HG02938 (cell line): ENCODE results near the gene CXCR5.
"Not testable (repeated sequence)": the region's sequence is repeated elsewhere in the genome, so short reads cannot be mapped to it uniquely, and the experiment has no call there.

Experiments used
- ATAC-seq: cut with Tn5 transposase; IDR thresholded peaks from one replicate; pipeline ENCODE4 v1.9.1; 2021; ENCODE audit warnings: mild to moderate bottlenecking, moderate library complexity; ENCODE audit not compliant: unreplicated experiment

Gene CXCR5, protein sequence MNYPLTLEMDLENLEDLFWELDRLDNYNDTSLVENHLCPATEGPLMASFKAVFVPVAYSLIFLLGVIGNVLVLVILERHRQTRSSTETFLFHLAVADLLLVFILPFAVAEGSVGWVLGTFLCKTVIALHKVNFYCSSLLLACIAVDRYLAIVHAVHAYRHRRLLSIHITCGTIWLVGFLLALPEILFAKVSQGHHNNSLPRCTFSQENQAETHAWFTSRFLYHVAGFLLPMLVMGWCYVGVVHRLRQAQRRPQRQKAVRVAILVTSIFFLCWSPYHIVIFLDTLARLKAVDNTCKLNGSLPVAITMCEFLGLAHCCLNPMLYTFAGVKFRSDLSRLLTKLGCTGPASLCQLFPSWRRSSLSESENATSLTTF

DNA sequence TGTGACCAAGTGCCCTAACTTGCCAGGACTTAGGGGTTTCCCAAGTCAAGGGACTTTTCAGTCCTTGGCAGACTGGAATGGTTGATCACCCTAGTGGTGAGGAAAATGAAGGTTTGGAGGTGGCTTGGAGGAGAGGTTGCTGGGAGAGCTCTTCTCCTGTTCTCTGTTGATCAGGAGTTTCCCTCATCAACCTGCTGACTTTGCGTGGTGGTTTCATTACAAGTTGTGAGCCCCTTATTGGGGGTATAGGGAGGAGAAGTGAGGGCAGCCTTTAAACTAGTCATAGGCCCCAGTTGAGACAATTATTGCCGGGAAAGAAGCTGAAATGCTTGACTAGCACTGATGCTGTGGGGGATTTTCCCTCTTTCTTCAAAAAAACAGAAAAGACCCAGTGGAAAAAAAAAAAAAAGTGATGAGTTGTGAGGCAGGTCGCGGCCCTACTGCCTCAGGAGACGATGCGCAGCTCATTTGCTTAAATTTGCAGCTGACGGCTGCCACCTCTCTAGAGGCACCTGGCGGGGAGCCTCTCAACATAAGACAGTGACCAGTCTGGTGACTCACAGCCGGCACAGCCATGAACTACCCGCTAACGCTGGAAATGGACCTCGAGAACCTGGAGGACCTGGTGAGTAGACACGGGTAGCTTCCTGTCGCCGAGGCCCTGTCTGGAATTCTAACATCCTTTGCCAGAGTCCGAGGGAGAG, at the start of gene CXCR5:
CXCR5 (plus strand) TSS at position 525 of the 704 bp plus-strand sequence; CDS start at position 575, 50 bp downstream.
- ATAC-seq, result no peak

DNA sequence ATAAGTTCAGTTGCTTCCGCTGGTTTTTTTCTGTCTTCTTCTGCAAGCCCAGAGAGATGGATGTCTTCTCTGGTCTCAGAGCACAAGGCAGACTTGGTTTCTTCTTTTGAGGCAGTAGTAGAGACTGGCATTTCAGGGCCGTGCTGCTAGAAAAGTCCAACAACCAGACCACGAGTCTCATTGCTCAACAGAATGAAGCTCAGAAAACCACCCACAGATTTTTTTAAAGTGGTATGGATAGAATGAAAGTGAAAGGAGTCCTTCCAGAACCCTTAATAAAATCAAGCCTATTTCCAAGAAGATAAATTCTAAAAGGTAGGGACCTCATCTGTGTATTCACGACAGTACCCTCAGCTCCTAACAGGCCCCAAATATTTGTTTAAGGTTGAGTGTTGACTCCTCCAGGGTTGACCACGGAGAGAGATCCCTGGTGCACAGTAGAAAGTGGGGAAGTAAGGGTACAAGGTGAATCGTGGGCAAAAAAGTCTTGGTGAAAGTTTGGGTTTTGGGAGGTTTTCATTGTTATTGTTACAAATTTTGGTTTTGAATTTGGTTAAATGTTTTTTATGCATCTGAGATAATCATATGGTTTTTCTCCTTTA, 49.2 kb upstream of the CXCR5 start:
- ATAC-seq, result no peak

DNA sequence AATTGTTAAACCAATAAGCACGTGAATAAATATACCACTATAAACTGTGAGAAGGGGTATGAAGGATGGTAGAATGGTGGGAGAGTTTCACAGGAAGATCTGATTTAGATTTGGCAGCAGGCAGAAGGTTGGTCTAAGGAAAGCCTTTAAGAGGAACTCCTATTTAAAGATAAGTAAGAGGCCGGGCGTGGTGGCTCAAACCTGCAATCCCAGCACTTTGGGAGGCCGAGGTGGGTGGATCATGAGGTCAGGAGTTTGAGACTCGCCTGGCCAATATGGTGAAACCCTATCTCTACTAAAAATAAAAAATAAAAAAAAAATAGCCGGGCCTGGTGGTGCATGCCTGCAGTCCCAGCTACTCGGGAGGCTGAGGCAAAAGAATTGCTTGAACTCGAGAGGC, 45.8 kb upstream of the CXCR5 start:
- no peak for ATAC-seq

DNA sequence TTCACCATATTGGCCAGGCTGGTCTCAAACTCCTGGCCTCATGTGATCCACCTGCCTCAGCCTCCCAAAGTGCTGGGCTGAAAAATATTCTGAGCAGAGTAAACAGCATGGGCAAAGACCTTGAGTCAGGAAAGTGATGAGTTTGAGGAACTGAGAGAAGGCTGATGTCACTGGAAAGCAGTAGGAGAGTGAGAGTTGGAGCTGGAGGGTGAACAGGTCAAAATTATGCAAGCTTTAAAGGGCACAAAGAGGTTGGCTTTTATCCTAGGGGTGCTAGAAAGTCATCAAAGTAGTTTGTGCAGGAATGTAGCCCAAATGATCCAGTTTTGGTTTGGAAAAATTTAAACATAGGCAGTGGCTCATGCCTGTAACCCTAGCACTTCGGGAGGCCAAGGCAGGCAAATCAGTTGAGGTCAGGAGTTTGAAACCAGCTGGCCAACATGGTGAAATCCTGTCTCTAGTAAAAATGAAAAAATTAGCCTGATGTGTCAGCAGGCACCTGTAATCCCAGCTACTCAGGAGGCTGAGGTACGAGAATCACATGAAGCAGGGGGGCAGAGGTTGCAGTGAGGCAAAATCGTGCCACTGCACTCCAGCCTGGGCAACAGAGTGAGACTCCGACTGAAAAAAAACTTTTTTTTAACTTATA, 44.7 kb upstream of the CXCR5 start:
- ATAC-seq, result peak; percentile 59

DNA sequence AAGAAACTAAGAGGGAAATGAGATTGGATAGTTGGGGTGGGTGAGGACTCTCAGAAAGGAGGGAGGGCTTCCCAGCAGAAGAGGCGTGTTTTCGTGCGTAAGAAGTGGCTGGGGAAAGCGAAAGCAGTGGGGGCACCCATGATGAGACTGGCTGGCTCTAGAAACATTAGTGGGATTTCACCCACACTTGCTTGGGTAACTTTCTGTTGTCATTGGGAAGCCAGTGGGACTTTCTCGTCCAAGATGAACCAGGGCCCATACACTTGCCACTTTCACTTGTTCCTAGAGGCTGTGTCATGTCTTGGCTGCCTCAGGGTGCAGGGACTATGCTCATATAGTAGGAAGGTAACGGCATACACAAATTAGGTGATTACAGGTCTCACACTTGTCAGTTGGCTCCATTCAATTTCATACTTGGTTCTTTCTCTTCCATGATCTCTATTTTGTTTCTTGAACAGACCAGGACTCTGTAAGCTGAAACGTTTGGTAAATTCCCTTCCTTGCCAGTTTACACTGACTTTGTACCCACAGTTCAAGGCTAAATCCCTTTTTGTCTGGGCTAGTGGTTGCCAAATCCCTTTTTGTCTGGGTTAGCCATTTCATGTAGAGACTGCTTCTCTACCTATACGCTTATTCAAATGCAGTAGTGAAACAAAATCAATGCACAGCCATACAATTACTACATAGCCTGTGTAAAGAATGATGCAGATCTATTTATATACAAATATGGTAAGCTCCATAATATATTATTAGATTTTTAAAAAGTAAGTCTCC, 42.0 kb upstream of the CXCR5 start:
- ATAC-seq, result no peak

DNA sequence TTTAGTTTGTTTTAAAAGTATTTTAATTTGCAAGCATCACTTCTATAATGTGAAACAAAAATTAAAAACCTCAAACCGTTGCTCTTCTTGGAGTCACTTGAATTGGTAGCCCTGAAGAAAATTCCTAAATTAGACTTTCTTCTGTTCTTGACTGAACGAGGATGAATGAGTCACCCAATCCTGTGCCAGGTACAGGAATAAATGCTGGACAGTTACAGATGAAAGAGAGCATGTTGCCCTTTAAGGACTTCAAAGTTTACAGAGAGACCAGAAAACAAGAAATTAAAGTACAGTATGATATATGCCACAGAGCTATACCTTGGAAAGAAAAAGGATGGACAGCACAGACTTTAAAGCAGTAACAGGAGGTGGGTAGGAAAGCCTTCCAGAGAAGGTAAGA, 41.3 kb upstream of the CXCR5 start:
- no peak for ATAC-seq

DNA sequence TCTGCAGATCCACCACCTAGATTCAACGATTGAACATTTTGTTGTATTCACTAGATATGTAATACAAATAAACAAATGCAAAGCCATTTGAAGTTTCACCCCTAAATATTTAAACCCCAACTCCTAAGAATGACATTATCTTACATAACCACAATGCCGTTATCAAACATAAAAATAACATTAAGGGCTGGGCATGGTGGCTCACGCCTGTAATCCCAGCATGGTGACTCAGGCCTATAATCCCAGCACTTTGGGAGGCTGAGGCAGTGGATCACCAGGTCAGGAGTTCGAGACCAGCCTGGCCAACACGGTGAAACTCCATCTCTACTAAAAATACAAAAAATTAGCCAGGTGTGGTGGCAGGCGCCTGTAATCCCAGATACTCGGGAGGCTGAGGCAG, 40.8 kb upstream of the CXCR5 start:
- ATAC-seq, result not testable (repeated sequence)

DNA sequence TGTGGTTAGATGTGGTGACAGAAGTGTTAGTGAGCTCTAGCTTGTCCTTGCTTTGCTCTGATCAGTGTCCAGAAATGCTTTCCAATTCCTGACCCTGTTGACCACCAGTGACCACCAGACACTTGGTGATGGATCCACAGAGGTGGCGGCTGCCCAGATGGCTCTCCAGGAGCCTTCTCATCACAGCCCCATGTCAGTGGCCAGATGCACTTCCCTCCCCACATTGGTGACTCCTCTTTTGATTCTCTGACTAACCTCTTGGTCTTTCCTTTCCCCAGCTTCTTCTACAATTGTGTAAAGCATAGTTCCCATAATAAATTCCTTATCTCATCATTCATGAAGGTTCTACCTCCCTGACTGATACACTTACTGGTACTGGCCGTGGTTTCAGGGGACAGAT, 40.1 kb upstream of the CXCR5 start:
- ATAC-seq, result no peak

DNA sequence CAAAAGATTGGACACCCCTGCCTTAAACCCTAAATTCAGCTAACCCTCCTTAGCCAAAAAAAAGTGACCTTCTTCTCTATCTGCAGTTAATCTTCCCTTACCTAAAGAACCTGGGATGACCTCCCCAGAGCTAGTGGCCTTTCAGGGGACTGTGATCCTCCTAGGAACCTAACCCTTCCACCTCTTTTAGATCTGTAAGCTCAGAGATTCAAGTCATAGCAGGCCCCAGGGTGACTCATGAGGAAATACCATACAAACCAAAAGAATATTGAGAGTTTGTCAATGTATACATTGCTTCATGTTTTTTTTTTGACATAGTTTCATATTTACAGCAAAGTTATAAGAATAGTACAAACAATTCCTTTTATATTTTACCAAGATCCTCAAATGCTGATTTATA, 38.3 kb upstream of the CXCR5 start:
- no peak for ATAC-seq

DNA sequence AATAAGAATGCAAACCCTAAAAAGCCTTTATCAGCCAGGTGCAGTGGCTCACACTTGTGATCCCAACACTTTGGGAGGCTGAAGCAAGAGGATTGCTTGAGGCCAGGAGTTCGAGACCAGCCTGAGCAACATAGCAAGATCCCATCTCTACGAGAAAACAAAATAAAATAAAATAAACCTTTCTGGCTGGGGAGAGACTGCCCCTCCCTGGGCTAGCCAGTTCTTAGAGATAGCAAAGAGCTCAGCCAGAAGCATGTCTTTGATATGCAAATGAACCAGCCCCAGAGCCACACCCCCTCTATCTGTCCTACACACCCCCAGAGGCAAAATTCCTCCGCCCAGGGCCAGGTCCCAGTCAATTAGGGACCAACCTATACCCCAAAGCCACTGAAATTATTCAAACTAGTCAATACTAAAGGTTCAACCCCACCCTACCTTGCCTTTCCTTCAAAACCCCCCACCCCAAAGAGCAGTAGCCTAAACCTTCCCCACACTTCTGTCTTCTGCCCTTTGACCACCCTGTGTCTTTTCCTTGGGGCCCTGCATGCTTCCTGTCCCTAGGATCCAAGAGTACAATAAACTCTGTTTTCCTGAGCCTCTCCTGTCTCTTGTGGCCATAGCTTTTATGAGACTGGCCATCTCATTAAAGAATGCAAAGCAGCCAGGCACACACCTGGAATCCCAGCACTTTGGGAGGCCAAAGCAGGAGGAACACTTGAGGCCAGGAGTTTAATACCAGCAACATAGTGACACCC, 37.3 kb upstream of the CXCR5 start:
- no peak for ATAC-seq

DNA sequence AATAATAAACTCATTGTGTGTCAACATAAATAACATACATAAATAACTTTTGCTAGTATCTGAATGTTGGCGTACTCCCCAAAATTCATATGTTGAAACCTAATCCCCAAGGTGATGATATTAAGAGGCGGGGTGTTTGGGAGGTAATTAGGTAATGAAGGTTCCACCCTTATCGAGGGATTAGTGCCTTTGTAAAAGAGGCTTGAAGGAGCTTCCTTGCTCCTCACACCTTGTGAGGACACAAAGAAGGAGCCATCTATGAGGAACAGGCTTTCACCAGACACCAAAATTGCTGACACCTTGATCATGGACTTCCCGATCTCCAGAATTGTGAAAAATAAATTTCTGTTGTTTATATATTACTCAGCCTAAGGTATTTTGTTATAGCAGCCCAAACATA, 33.9 kb upstream of the CXCR5 start:
- no peak for ATAC-seq

DNA sequence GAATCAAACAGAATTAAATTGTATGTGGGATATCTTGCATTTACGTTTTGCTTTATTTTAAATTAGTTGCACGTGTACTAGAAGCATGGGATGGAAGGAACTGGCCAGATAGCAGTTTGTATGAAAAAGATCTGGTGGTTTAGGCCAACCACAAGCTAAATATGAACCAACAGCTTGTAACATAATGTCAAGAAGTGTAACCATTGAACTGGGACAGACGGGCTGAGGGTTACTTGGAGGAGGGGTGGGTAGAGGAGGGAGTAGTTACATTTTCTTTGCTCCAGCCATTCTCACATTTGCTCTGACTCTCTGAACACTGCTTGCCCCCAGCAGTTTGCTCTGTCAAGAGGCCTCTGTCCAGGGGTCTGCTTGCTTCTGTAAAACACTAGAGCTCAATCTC, 31.7 kb upstream of the CXCR5 start:
- peak; percentile 75 for ATAC-seq

DNA sequence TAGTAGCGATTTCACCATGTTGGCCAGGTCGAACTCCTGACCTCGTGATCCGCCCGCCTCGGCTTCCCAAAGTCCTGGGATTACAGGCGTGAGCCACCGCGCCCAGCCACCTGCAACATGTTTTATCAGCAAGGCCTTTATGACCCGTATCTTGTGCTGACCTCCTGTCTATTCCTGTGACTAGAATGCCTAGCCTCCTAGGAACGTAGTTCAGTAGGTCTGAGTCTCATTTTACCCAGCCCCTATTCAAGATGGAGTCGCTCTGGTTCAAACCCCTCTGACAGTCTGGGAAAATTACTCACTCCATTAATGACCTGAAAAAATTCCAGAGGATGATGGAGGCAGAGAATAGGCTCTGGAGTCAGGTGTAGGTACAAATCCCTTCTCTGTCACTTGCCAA, 30.0 kb upstream of the CXCR5 start:
- no peak for ATAC-seq

DNA sequence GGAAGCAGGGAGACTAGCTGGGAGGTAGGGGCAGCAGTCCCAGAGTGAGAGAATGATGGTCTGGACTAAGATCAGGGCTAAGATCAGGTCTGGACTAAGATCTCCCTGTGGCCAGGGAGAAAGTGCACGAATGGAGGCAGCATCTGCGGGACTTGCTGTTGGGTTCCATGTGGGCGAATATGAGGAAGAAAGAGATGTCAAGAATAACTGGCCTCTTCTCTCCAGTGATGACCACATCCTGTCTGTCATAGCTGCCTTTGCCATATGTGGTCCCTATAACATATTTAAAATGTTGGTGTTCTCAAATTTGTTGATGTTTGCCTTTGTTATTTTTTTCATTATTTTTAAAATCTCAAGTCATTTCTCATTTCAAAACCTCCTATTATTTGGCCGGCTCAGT, 27.4 kb upstream of the CXCR5 start:
- ATAC-seq, result no peak

DNA sequence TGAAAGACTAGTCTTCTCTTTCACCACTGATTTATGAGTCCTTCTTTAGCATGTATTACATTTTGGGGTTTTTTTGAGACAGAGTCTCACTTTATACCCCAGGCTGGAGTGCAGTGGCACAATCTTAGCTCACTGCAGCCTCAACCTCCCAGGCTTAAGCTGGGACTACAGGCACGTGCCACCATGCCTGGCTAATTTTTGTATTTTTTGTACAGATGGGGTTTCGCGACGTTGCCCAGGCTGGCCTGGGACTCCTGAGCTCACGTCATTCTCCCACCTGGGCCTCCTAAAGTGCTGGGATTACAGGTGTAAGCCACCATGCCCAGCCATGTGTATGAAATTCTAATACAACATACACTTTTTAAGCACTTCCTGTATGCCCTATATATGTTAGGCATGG, 26.3 kb upstream of the CXCR5 start:
- ATAC-seq, result no peak

DNA sequence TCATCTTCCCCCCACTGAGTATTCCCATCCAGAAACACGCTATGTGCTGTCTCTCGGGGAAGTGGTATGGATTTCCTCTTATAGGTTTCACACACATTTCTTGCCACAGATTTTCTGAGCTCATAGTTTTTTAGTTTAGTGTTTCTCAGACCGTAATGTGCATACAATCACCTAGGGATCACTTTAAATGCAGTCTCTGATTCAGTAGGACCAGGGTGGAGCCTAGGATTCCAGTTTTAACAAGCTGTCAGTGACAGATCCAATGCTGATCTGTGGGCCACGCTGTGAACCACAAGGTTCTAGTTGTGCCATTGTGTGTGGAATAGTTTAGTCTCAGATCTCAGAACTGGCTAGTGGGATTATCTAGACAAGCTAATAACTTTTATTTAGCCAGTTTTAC, 23.7 kb upstream of the CXCR5 start:
- ATAC-seq, result no peak

DNA sequence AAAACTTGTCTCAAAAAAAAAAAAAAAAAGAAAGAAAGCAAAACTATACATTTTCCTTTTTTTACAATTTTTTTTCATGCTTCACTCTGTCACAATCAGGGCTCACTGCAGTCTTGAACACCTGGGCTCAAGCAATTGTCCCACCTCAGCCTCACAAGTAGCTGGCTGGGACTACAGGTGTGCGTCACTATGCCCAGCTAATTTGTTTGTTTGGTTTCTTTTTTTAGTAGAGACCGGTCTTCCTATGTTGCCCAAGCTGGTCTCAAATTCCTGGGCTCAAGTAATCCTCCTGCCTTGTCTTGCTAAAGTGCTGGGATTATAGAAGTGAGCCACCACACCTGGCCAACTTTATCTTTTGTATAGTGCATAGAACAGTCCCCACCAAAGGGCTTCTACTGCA, 15.0 kb upstream of the CXCR5 start:
- no peak for ATAC-seq

DNA sequence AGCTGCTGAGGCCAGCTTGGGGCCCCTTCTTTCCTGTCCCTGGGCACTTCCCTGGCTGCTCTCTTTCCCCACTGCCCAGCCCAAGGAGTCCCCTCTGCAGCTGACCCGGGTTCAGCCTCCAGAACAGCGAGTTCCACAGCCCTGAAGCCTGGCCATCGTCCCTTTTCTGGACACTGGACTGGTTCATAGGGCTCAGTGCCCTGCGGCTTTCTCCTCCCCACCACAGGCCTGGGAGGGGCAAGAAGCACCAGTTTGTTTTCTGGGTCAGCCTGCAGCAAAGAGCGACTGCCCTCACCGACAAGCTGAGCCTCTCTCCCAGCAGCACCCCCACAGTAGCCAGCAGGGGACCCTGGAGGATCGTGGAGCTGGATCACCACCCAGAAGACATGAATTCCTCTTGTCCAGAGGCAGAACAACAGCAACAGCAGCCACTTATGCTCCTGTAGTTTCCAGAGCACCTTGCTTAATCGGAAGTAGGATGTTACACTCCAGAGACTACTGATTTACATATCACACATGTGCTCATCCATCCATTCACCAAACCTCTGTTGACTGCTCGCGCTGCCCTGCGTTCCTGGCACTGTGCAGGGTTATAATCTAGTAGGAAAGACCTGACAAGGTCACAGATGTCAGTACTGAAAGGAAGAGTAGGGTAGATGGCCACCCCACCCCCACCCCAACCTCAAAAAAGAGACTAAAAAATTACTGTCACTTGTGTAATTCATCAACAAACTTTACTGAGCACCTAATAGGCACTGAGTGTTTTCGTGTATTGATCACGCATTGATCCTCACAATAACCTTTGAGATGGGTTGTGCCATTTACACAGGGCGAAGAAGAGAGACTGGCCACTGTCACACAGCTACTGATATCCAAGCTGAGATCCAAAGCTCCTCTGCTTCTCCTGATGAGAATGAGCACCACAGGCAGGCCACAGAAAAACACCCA, 13.0 kb upstream of the CXCR5 start:
- peak; percentile 57 for ATAC-seq

DNA sequence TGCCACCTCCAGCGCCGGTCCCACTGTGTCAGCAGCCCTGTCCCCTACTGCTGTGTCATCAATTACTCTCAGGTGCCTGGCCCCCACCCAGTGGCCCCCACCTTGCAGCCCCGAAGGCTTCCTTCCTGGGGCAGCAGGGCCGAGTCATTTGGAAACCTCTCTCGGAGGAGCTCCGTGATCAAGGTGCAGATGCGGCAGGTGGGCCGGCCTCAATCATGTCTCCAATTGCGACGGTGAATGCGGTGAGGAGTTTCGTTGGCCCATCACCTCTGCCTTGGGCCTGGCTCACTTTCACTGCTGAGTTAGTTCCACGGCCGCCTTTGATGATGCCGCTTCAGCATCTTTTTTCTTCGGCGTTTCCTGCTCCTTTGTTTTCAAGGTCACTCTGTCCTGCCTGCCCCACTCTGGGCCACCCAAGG, 11.3 kb upstream of the CXCR5 start:
- ATAC-seq, result no peak
